CD4-positive, alpha-beta T cell (primary cell): Measurements from ENCODE around the gene SDS. TPM values are rescaled to one million over a fixed set of nuclear protein-coding genes. Genes with fewer than 3 reads are reported as not detected.

ENCODE experiments used
- ATAC-seq: fragments of 200-7000 bp; cut with Tn5 transposase; one replicate; pipeline ENCODE4 v1.10.0; 2022; ENCODE audit warnings: mild to moderate bottlenecking; ENCODE audit not compliant: poor library complexity
- CTCF ChIA-PET: fragments of 350-600 bp; sonication (Branson Sonifier 250); formaldehyde crosslinking; loops from one replicate; lab custom pipeline; 2021; ENCODE audit warnings: antibody characterized with exemption, inconsistent platforms; lab: Charles Lee
- POLR2A ChIA-PET: fragments of 350-600 bp; sonication (Branson Sonifier 250); formaldehyde crosslinking; loops from one replicate; lab custom pipeline; 2021; ENCODE audit warnings: antibody characterized with exemption, inconsistent platforms; lab: Charles Lee
- DNase-seq, 14 experiments: peaks; one replicate each; pipeline ENCODE4 v3.0.0-alpha.2; 2013 to 2020; ENCODE audit warnings: mixed read lengths in 2 of 14
- H3K27ac ChIP-seq, 2 donors: one replicate each; pipeline versions ENCODE4 v1.5.1 to v1.7.0; 2013; ENCODE audit warnings: low read length in 2 of 2, low read depth in 1 of 2, mild to moderate bottlenecking in 1 of 2
- H3K27me3 ChIP-seq, 2 experiments: 1 replicate in 1 of 2; 2 replicates in 1 of 2; pipeline versions ENCODE4 v1.6.1 to v1.7.0; 2013; ENCODE audit warnings: low read length in 2 of 2, control low read depth in 1 of 2, mild to moderate bottlenecking in 1 of 2, moderate library complexity in 1 of 2; ENCODE audit not compliant: insufficient read depth in 2 of 2, control insufficient read depth in 1 of 2
- H3K36me3 ChIP-seq: one replicate; pipeline ENCODE4 v1.6.1; 2013; ENCODE audit warnings: low read length, control low read depth; ENCODE audit not compliant: insufficient read depth
- H3K4me1 ChIP-seq: one replicate; pipeline ENCODE4 v1.6.1; 2013; ENCODE audit warnings: low read length, control low read depth; ENCODE audit not compliant: insufficient read depth
- H3K4me3 ChIP-seq: one replicate; pipeline ENCODE4 v1.5.1; 2013; ENCODE audit warnings: mild to moderate bottlenecking, low read length, moderate library complexity
- H3K9me3 ChIP-seq, 2 experiments: 1 replicate in 1 of 2; 2 replicates in 1 of 2; pipeline versions ENCODE4 v1.6.1 to v1.7.0; 2013; ENCODE audit warnings: low read length in 2 of 2, mild to moderate bottlenecking in 2 of 2, control low read depth in 1 of 2, moderate library complexity in 1 of 2; ENCODE audit not compliant: control insufficient read depth in 1 of 2, insufficient read depth in 1 of 2
- H3K27ac Mint-ChIP-seq: one replicate; pipeline ENCODE4 v1.8.0; 2020; ENCODE audit warnings: mixed read lengths
- H3K27me3 Mint-ChIP-seq: one replicate; pipeline ENCODE4 v1.8.0; 2021; ENCODE audit warnings: mixed read lengths
- H3K36me3 Mint-ChIP-seq: one replicate; pipeline ENCODE4 v1.8.0; 2021; ENCODE audit warnings: low read depth, mixed read lengths
- H3K4me1 Mint-ChIP-seq: one replicate; pipeline ENCODE4 v1.8.0; 2021; ENCODE audit warnings: low read depth, mixed read lengths
- H3K4me3 Mint-ChIP-seq: one replicate; pipeline ENCODE4 v1.8.0; 2020; ENCODE audit warnings: mild to moderate bottlenecking, mixed read lengths
- H3K9me3 Mint-ChIP-seq: one replicate; pipeline ENCODE4 v1.8.0; 2020; ENCODE audit warnings: mixed read lengths
- CTCF ChIP-seq: fragments of 200-600 bp; IDR thresholded peaks from one replicate; pipeline ENCODE4 v1.8.0; 2022; ENCODE audit warnings: antibody characterized with exemption, mild to moderate bottlenecking
- intact Hi-C, 2 experiments: fragments of 100-400 bp; cut with DNase I in 1 of 2; cut with micrococcal nuclease in 1 of 2; formaldehyde crosslinking; loops; one replicate each; pipeline versions ENCODE4 v1.15.1 to v1.9.0; 2023 to 2025; cut with DNase I, micrococcal nuclease
- total RNA-seq, 174 experiments: library from RNA in 2 of 174; stranded (reverse) in 2 of 174; gene quantifications; one replicate each; pipeline ENCODE4 v1.2.3 and lab custom pipeline; 2021 to 2026

SDS gene
- total RNA-seq, 2 experiments from 2014 or later = not detected

GRCh38 chr12:113405694-113406093 lies 2.0 kb upstream of the SDS start:
- no peaks in the 10 kb centered on the region for H3K9me3 Mint-ChIP-seq
- Histone ChIP-seq H3K36me3 (no peaks in the 10 kb centered on the region), H3K27ac (no peak overlapping the region), H3K9me3 (no peaks in the 10 kb centered on the region), H3K4me1 (peaks cover 2% of the 10 kb centered on the region), H3K4me3 (no peak overlapping the region), H3K27me3 (peaks cover 0 to 4% of the 10 kb centered on the region in 2 experiments)
- no peaks in the 10 kb centered on the region for H3K36me3 Mint-ChIP-seq
- intact Hi-C loops = no loop called here
- ChIA-PET CTCF (no interaction called here), POLR2A (no interaction called here)
- H3K27me3 Mint-ChIP-seq = peaks cover 15% of the 10 kb centered on the region
- no peak overlapping the region for H3K27ac Mint-ChIP-seq
- no peak for TF ChIP-seq CTCF
- H3K4me1 Mint-ChIP-seq = no peaks in the 10 kb centered on the region
- DNase-seq (no peak), ATAC-seq (no peak)
- no peak overlapping the region for H3K4me3 Mint-ChIP-seq

- ChIA-PET CTCF (no interaction called here), POLR2A (no interaction called here)
- Mint-ChIP-seq H3K36me3 (no peaks in the 10 kb centered on the region), H3K27ac (no peak overlapping the region), H3K4me3 (no peak overlapping the region), H3K9me3 (no peaks in the 10 kb centered on the region), H3K27me3 (peaks cover 10% of the 10 kb centered on the region), H3K4me1 (no peaks in the 10 kb centered on the region)
- intact Hi-C loops = no loop called here
- H3K9me3 ChIP-seq = no peaks in the 10 kb centered on the region
- no peak overlapping the region for H3K4me3 ChIP-seq
- ATAC-seq = no peak
- H3K27me3 ChIP-seq = peaks cover 0 to 4% of the 10 kb centered on the region in 2 experiments
- no peak for TF ChIP-seq CTCF
- no peak overlapping the region for H3K27ac ChIP-seq
- no peak for DNase-seq
- H3K4me1 ChIP-seq = peaks cover 2% of the 10 kb centered on the region
- no peaks in the 10 kb centered on the region for H3K36me3 ChIP-seq
These were observed 964 bp downstream of the SDS start for GRCh38 chr12:113402586-113403260.

GRCh38 chr12:113401066-113402000 lies 2.4 kb downstream of the SDS start:
- no peak for ATAC-seq
- intact Hi-C loops = no loop called here
- CTCF ChIA-PET = no interaction called here
- Histone ChIP-seq H3K9me3 (peaks cover 0 to 4% of the 10 kb centered on the region in 2 experiments), H3K27me3 (peaks cover 0 to 4% of the 10 kb centered on the region in 2 experiments), H3K36me3 (no peaks in the 10 kb centered on the region), H3K4me1 (peaks cover 2% of the 10 kb centered on the region), H3K4me3 (no peak overlapping the region), H3K27ac (no peak overlapping the region)
- Mint-ChIP-seq H3K4me3 (no peak overlapping the region), H3K27me3 (peaks cover 10% of the 10 kb centered on the region), H3K9me3 (no peaks in the 10 kb centered on the region), H3K36me3 (no peaks in the 10 kb centered on the region), H3K4me1 (no peaks in the 10 kb centered on the region), H3K27ac (no peak overlapping the region)
- no peak for TF ChIP-seq CTCF
- POLR2A ChIA-PET = no interaction called here
- DNase-seq = no peak
